ENCODE results near the gene SHOC2. TPM values are rescaled to one million over a fixed set of nuclear protein-coding genes. Genes with fewer than 3 reads are reported as not detected.

Gene SHOC2
- total RNA-seq, 1 experiment from 2014 or later, result 23.7 TPM

GRCh38 chr10:110977662-110978061 lies 58.3 kb downstream of the SHOC2 start:
- Histone ChIP-seq H3K23me2 (ENCODE audit: insufficient read length, low read depth, low read length, poor library complexity, severe bottlenecking) (no peaks in the 10 kb centered on the region), H3K79me2 (ENCODE audit: insufficient read depth, low read length) (no peaks in the 10 kb centered on the region; the same call in 1 of the 2 replicates), H2AK5ac (ENCODE audit: insufficient read length, low read length) (no peak overlapping the region), H4K8ac (replicated peaks; ENCODE audit: insufficient read length, low read depth, low read length) (no peak overlapping the region), H2BK120ac (ENCODE audit: low read depth, low read length, poor library complexity, severe bottlenecking) (no peak overlapping the region), H3K56ac (ENCODE audit: insufficient read length, low read depth, low read length) (no peak overlapping the region), H3K4ac (ENCODE audit: low read depth, low read length) (no peak overlapping the region), H2BK12ac (ENCODE audit: insufficient read length, low read depth, low read length) (no peak overlapping the region), H3K14ac (ENCODE audit: insufficient read depth, low read length) (no peak overlapping the region), H3K27ac (ENCODE audit: insufficient read length, low read depth, low read length) (no peak overlapping the region), H2BK20ac (ENCODE audit: low read depth, low read length, poor library complexity, severe bottlenecking) (no peak overlapping the region), H3K4me2 (ENCODE audit: insufficient read depth, insufficient read length, low read length) (no peak overlapping the region), H3T11ph (ENCODE audit: low read length) (no peak overlapping the region), H3K27me3 (ENCODE audit: insufficient read depth, low read length) (no peaks in the 10 kb centered on the region), H3K23ac (ENCODE audit: insufficient read length, low read depth, low read length) (no peak overlapping the region), H3K9me3 (ENCODE audit: control insufficient read depth, low read depth, low read length) (no peaks in the 10 kb centered on the region), H4K91ac (ENCODE audit: insufficient read length, low read depth, low read length) (no peak overlapping the region), H2BK15ac (ENCODE audit: low read depth, low read length) (no peak overlapping the region), H3K79me1 (ENCODE audit: insufficient read depth, low read depth, low read length, poor library complexity, severe bottlenecking) (peaks cover 3% of the 10 kb centered on the region), H4K20me1 (ENCODE audit: control insufficient read depth, insufficient read depth, insufficient read length) (no peaks in the 10 kb centered on the region), H3K9ac (ENCODE audit: extremely low read depth, insufficient read length, low read length) (no peak overlapping the region), H3K4me1 (ENCODE audit: insufficient read depth, low read length) (no peaks in the 10 kb centered on the region; the same call in 1 of the 2 replicates), H4K5ac (ENCODE audit: insufficient read length, low read depth, low read length) (no peak overlapping the region), H2BK5ac (ENCODE audit: insufficient read length, low read length) (no peak overlapping the region), H3K18ac (ENCODE audit: insufficient read length, low read depth, low read length) (no peak overlapping the region), H2AFZ (ENCODE audit: low read length) (no peak overlapping the region)
- TF ChIP-seq CTCF (conservative IDR thresholded peaks at IDR 0.05), result no peak
- H3K9me3 Mint-ChIP-seq, result no peaks in the 10 kb centered on the region; a peak in 2 of 5 replicates
- peak overlapping the region in 2 of 3 experiments; percentile 61 to 63; a peak in 1 of 7 replicates for H3K27ac Mint-ChIP-seq
- no peak overlapping the region for H3K4me3 Mint-ChIP-seq
- no peak for DNase-seq
- peaks cover 4 to 8% (median 6%) of the 10 kb centered on the region in 3 experiments; a peak in 5 of 7 replicates for H3K36me3 Mint-ChIP-seq (ENCODE audit: insufficient read depth in 1 of 3, low read depth in 3 of 3)
- H3K4me1 Mint-ChIP-seq, result peaks cover 3 to 11% of the 10 kb centered on the region in 2 experiments; a peak in 3 of 4 replicates
- WGBS (ENCODE audit: extremely low coverage, insufficient read length, low lambda C conversion rate), result no CpG with 5 or more reads among the region's 2 CpGs
- H3K27me3 Mint-ChIP-seq (ENCODE audit: low read depth), result no peaks in the 10 kb centered on the region
